HEK293T (cell line): Measurements from ENCODE around the gene SEMA5A.

Experiments used
- CTBP1 ChIP-seq: fragments of 450-650 bp; IDR thresholded peaks from 2 replicates; pipeline ENCODE4 v1.6.1; 2016; ENCODE audit warnings: borderline replicate concordance
- ELF4 ChIP-seq: fragments of 450-650 bp; IDR thresholded peaks from 2 replicates; pipeline ENCODE4 v1.6.1; 2017; ENCODE audit warnings: antibody characterized with exemption
- FOXA1 ChIP-seq: fragments of 450-650 bp; IDR thresholded peaks from 2 replicates; pipeline ENCODE4 v1.6.1; 2016; ENCODE audit warnings: mild to moderate bottlenecking
- FOXK2 ChIP-seq: fragments of 450-650 bp; IDR thresholded peaks from 2 replicates; pipeline ENCODE4 v1.6.1; 2016; ENCODE audit warnings: mild to moderate bottlenecking
- FOXM1 ChIP-seq: fragments of 450-650 bp; IDR thresholded peaks from 2 replicates; pipeline ENCODE4 v1.6.1; 2017; ENCODE audit warnings: mild to moderate bottlenecking, borderline replicate concordance
- HDGF ChIP-seq: fragments of 450-650 bp; IDR thresholded peaks from 2 replicates; pipeline ENCODE4 v1.6.1; 2017; ENCODE audit warnings: antibody characterized with exemption, borderline replicate concordance
- LEF1 ChIP-seq: fragments of 450-650 bp; IDR thresholded peaks from 2 replicates; pipeline ENCODE4 v1.6.1; 2017; ENCODE audit warnings: mild to moderate bottlenecking, borderline replicate concordance
- NFRKB ChIP-seq: fragments of 450-650 bp; IDR thresholded peaks from 2 replicates; pipeline ENCODE4 v1.6.1; 2016; ENCODE audit warnings: mild to moderate bottlenecking, moderate library complexity
- PKNOX1 ChIP-seq: fragments of 450-650 bp; IDR thresholded peaks from 2 replicates; pipeline ENCODE4 v1.6.1; 2016
- SP1 ChIP-seq: fragments of 450-650 bp; IDR thresholded peaks from 2 replicates; pipeline ENCODE4 v1.6.1; 2017
- SUZ12 ChIP-seq: fragments of 450-650 bp; IDR thresholded peaks from 2 replicates; pipeline ENCODE4 v1.6.1; 2016; ENCODE audit warnings: mild to moderate bottlenecking
- TARDBP ChIP-seq: fragments of 450-650 bp; IDR thresholded peaks from 2 replicates; pipeline ENCODE4 v1.6.1; 2016

- TF ChIP-seq ELF4 (no peak), SUZ12 (no peak), SP1 (no peak), LEF1 (no peak), NFRKB (no peak), FOXA1 (no peak), FOXK2 (no peak), PKNOX1 (no peak), FOXM1 (no peak), TARDBP (no peak), HDGF (no peak), CTBP1 (no peak)
Measured at GRCh38 chr5:9572246-9572645, 26.4 kb upstream of the SEMA5A start.
